IPS DF 4.7 (cell line): ENCODE results near the gene SIRPA.

Source experiments
- DNase-seq: peaks from one replicate; pipeline ENCODE4 v3.0.0-alpha.2; 2013; ENCODE audit warnings: low spot score; ENCODE audit errors: extremely low read depth

SIRPA gene

DNA sequence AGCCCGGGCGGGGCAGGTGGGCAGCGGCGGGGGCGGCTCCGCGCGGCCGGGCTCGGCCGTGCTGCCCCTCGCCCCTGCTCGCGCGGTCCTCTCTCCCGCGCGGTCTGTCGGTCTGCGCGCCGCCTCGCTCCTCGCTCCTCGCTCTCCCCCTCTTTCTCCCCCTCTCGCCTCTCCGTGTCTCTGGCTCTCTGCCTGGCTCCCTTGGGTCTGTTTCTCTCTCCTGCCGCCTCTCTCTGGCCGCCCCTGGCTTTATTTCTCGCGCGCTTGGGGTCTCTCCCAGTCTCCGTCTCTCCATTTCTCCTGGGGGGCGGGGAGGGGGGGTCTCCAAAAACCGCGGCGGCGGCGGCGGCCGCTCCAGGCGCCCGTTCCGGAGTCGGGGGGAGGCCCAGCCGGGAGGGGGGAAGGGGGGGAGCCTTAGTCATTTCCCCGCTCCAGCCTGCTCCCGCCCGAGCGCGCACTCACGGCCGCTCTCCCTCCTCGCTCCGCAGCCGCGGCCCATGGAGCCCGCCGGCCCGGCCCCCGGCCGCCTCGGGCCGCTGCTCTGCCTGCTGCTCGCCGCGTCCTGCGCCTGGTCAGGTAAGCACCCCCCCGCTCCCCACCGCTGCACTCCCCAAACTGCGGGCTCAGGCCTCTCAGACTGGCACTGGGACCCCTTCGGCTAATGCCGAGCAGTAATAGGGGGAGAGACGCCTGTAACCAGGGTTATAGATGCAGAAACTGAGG lies at the start of gene SIRPA:
Gene SIRPA, plus strand, starts transcription at position 457 of the 723 bp plus-strand sequence. Its CDS starts 41 bp downstream, at position 498.
- no peak for DNase-seq

DNA sequence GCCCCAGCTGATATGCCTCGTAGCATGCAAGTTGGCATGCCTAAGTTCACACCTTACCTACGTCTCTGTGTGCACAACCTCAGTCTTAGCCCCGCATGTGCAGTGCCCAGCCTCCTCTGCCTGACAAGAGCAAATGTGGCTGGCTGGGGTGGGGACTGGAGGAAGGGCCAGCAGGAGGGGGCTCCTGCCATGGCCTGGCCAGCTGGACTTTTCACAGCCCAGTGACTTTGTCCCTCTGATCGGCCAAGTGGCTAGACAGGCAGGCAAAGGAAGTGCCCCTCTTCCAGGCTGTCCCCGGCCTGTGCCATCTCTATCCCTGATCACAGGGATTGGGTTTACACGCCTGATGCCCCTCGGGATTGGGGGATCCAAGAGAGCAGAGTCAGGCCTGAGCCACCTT lies 49.5 kb upstream of the SIRPA start:
- DNase-seq = no peak

DNA sequence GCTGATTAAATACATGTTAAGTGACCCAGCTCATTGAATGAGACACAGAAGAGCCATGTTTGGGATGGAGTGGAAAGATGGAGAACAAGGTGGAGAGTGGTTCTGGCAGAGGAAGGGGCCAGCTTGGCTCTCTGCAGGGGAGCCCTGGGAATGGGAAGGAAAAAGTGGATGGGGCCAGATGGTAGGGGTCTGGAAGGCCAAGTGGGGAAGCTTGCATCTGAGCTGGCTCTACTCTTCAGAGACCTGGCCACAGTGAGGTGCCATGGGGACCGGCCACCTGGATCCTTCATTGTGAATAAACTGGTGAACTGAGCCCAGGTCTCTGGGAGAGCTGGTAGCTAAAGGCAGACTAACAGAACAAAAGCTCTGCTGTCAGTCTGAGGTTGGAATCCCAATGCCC lies 48.9 kb upstream of the SIRPA start:
- DNase-seq = no peak

DNA sequence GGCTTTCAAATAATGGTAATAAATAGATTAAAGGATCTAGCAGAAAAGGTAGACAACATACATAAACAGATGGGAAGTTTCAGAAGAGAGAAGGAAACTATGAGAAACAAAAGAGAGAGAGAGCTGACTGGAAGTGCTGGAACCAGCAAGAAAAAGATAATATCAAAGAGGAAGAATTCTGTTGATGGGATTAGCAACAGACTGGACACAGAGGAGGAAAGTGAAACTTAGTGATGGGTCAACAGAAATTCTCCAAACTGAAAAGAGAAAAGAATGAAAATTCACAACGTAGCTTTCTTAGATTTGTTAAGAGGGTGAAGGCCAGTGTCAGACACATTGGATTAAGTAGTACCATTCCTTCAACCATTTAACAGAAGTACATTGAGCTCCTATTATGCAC lies 48.3 kb upstream of the SIRPA start:
- no peak for DNase-seq

DNA sequence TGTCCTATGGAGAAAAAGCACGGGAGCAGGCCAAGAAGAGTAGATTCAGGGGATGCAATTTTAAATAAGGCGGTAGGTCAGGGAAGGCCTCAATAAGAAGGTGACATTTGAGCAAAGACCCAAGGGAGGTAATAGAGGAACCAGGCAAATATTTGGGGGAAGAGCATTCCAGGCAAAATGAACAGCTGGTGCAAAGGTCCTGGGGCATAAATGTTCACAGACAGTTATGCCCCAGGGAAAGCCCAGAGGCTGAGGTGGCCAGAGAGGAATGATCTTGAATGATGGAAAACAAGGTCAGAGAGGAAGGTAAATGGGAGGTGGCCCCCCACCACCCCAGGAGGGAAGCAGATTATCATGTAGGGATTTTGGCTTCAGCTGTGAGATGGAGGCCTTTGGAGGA lies 47.4 kb upstream of the SIRPA start:
- DNase-seq = no peak

DNA sequence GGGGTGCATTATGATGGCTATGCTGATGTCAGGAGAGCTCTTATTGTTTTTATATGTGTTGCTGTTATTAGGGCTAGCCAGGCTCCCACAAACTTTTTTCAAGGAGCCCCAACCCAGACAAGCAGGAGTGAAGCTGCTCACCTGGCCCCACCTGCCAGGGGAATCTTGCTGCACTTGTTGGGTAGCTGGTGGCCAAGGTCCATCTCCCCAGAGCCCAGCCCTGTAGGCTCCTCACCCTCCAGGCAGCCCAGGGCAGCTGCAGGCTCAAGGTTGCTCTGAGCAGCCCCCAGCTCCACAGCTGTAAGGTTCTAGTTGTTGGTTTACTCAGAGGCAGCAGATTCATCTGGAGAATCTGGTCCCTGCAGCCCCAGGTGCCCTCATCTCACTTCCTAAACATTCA lies 46.8 kb upstream of the SIRPA start:
- DNase-seq = no peak

DNA sequence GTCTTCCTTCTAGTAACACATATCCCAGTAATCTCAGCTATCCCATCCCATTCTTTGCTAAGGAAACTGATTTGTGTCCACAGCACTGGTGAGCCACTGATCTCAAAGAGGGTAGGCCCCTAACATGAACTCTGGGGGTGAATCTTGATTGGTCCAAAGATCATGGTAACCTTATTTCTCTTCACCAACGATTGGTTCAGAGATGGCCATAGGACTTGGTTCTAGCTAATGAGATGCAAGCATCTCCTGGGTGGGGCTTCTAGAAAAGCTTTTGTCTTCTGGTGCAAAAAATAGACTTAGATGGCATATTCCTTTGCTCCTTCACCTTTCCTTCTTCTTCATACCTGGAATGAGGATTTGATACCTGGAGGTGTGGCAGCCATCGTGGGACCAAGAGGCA lies 43.8 kb upstream of the SIRPA start:
- DNase-seq = no peak

DNA sequence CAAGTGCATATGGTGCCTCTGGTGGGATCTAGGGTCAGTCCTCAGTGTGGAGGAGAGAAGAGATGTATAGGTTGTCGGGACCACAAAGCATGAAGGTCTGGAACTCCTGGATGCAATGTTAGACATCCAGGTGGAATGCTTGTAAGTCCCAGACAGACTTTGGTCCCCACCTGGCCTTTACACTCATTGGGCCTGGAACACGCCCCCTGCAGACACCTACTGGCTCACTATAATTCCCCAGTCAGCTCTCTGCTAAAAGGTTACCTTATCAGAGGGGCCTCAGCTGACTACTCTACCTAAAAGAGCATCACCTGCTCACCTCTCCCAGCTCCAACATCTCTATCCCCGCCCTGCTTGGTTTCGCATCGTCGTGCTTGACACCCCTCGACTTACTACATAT lies 41.7 kb upstream of the SIRPA start:
- DNase-seq = no peak

DNA sequence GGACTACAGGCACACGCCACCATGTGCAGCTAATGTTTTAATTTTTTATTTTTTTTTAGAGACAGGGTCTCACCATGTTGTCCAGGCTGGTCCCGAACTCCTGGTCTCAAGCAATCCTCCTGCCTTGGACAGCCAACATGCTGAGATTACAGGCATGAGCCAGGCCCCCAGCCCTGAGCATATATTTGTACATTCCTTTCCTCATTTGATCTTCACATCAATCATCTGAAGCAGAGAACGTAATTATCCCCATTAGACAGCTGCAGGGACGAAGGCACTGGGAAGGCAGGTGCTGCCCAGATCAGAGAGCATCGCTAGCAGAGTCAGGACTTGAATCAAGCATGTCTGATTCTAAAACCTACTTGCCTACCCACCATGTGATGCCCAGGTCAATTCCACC lies 41.0 kb upstream of the SIRPA start:
- DNase-seq = no peak

DNA sequence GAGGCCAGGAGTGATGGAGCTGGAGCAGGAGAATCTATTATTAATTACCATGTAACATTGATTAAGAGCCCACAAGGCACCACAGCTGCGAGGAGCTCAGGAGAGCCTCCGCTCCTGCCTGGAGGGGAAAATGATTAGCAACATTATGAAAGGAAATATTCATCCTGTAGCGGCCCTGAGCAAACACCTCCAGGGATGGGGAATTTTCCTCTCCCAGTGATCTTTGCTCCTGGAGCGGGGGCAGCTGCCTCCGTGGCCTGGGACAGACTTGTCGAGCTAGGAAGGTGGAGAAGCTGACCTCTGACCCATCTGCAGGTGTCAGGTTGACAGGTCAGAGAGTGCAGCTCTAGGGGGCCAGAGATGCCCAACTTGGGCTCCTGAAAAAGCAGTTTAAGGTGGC lies 40.1 kb upstream of the SIRPA start:
- DNase-seq = no peak

DNA sequence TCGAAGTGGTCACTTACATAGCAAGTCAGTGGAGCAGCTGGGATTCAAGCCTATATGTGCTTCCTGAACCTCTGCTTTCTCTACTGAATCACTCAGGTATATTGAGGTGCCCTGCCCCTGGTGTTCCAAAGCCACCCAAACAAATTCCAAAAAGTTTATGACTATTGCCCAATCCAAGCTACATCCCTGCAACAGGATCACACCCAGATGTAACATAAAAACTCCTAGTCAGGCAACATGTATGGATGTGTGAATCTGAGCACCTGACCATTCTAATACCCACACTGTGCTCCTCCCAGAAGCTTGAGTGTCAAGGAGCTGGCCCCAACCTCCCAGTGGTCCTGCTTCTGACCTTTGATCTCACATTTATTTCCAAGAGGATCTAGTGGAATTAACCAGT lies 39.5 kb upstream of the SIRPA start:
- no peak for DNase-seq

DNA sequence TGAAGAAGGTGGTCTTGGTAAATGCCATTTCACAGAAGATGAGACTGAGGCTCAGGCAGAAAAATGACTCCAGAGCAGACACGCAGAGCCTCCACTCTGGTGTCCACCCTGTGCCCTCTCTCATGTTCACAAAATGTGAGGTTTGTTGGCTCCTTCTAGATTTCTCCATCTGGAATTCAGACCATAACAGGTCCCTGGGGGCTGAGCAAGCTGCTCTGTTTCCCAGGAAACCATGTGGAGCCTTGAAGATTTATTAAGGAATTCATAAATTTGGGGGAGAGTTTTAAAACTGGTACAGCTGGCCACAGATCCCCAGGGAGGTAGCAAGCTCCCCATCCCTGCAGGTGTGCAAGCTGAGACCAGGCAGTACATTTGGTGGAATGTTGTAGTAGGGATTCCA lies 38.8 kb upstream of the SIRPA start:
- no peak for DNase-seq

DNA sequence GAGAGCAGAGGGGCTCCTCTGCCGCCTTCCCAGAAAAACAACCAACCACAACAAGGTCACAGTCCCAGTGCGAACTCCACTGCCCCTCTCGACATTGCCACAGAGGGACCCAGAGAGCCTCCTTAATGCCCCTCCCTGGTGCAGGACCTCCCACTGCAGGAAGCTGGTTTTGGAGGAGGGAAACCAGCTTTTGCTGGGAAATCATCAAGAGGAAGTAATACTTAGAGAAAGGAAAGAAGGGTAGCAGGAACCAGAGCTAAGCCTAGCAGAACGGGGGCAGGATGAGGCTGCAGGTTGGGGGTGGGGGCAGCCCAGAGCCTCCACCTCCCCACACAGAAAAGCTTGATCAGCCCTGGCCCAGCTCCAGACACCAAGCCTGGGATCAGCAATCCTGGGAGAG lies 37.7 kb upstream of the SIRPA start:
- DNase-seq = no peak

DNA sequence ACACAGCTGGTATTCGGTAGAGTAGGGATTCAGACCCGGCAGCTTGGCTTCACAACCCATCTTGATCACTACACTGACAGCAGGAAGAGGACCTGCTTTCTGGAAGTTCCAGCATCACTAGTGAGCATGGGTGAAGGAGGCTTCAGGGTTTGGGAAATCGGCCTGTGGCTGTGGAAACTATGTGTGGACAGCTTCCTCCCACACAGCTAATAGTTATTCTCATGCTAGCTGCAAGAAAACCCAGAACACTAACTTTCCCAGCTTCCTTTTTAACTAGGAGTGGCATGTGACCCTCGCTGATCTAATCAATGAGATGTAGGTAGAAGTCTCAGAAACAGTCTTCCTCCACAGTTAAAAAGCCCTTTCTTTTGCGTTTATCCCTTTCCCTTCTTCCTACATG lies 36.3 kb upstream of the SIRPA start:
- DNase-seq = no peak

DNA sequence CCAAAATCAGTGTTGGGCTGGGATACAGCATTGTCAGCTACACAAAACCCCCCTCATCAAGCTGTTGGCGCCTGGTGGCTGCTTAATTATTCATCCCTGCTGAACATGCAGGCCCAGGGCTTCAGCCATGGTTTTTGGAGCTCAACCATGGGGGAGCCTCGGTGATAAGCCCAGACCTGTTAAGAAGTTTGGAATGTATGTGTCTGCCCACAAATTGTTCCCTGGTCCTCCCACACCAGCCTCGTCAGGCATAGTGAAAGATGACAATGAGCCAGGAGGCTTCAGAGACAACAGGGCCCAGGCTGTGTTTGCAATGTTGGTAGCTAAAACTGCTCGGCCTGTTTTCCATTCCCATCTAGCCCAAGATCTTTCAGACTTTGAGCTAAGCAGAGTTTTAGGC lies 34.8 kb upstream of the SIRPA start:
- DNase-seq = no peak

DNA sequence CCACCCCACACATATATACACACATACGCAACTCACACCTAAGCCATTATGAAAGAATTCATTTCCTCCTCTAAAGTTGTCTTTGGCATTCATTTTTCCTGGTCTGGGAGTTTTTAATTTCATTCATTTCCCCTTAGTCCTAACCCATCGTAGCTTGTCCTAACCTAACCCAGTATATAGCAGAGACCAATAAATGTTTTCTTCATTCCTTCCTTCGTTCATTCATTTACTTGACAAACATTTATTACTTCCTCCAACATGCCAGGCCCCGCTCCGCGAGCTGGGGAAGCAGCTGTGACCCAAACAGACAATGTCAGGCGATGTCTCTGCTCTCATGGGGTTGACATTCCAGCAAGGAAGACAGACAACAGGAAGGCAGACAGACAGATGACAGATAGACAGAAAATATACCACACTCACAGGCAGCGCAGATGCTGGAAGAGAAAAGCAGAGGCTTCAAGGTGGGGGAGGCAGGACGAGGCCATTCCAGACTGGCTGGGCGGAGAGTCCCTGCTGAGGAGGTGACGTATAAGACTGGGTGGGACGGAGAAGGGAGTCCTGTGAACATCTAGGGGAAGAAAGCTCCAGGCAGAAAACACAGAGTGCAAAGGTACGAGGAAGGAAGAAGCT lies 33.7 kb upstream of the SIRPA start:
- DNase-seq = no peak

DNA sequence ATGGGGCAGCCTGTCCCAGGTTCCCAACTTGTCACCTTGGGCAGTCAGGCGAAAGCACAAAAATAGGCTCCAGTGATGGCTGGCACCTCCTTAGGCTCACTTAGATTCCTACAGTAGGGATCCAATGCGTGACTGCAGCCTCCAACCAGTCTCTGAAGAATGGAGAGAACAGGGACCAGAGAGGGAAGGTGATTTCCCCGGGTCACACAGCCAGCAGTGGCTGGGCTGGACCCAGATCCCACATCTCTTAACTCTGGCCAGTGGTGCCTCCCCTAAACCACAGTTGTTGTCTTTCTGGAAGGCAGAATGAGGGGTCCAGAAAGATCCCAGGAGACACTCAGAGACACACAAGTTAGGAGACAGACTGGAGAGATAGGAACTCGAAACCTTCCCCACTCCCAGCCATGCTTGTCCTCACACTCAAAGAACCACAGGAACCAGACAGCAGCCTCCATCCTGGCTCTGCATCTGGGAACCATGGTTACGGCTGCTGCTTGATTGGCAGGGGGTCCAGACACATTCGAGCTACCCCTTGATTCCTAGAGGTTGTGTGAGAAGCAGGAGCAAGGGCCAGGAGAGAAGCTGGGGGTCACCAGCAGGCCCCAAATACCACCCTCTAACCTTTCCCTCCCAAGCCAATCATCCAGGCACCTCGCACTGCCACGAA lies 33.1 kb upstream of the SIRPA start:
- no peak for DNase-seq

DNA sequence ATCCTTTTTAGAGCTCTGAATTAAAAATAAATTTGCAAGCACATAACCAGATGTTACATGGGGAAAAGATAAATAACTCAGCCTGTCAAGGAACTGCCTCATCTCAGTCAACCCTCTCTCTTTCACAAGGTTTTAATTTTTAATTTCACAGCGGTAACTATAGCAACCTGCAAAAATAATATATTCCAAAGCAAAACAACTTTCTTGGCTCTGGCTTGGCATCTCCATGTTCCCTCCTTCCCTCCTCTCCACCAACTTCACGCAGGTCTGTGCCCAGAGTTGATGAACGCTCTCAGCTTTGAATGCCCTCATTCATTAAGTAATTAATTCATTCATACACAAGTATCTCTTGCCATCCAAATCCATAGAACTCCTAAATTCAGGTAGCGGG lies 32.5 kb upstream of the SIRPA start:
- DNase-seq = no peak

DNA sequence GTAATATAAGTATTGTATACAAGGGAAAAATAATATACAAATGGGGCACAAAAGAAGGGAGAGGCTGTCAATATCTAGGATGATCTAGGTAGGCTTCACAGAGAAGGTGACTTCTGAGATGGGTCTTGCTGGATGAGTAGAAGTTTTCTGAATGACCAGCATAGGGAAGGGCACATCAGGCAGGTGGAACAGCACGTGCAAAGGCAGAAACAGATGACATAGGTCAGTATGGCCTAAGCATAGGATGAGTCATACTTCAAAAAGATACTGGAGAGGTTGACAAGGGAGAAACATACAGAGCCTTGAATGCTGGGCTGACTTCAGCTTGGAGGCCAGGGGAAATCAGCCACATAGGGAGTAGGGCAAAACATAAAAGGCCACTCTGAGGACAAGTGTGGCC lies 31.9 kb upstream of the SIRPA start:
- DNase-seq = no peak

DNA sequence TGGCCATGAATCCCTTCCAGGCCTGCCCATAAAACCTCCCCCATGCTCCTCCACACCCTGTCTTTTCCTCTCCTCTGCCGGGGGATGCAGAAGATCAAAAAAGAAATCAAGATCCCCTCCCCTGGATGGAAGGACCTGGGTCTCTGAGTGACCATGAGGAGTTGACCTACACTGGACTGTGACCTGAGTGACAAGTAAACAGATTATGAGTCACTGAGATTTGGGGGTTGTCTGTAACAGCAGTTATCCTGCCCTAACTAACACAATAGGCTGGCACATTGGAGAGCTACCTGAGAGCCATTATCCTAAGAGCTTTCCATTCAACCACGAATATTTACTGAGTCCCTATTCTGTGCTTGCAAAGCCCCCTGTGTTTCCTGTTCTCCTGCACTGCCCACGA lies 28.4 kb upstream of the SIRPA start:
- no peak for DNase-seq

DNA sequence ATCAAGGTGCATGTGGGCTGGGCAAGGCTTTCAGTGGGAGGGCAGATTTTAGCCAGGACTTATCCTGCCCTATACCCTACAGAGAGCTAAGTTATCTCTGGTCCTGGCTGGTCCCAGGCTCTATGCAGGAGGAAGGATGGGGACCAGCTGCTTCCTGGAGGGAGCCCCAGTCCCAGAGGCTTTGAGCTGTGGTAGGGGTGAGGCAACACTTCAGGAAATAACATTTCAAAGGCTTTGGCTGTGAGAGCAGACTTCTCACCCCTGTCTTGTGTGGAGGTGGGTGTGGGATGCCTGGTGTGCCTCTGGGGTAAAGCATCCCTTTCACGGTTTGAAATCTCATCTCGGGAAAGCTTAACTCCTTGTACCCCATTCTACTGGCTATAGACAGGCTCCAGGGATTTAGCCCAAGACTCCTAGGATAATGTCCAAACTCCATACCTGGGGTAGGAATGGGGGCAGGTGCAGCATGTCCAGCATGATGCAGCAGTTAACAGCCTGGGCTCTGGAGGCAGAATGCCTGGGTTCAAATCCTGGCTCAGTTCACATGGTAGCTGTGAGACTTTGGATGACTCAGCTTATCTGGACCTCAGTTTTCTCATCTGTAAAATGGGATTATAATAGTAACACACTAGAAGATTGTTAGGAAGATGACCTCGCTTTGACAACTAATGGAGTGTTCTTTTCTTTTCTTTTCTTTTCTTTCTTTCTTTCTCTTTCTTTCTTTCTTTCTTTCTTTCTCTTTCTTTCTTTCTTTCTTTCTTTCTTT lies 27.5 kb upstream of the SIRPA start:
- DNase-seq = no peak

DNA sequence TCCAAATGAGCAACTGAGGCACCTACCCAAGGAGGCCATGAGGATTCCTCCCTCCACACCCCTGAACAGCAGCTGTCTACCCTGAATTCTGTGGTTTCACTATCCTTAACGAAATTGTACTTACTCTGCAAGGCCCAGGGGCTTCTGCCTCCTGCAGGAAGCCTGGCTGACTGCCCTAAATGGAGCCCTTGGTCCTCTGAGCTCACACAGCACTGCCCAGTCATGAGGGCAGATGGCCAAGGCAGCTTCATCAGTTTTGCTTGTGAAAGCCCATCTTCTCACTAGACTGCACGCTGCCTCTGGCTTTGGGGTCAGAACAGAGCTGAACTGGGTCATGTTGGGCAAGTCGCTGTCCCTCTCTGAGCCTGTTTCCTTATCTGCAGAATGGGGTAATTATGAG lies 26.4 kb upstream of the SIRPA start:
- no peak for DNase-seq
